Activated CD8-positive, alpha-beta memory T cell treated with anti-CD3 and anti-CD28 coated beads, Interleukin-2, amount 50 U/mL, for 24 hours (primary cell): ENCODE data around the gene KCNK13.

Source experiments
- DNase-seq: peaks from one replicate; pipeline ENCODE4 v3.0.0-alpha.2; 2020; ENCODE audit errors: extremely low read depth

KCNK13 gene

DNA sequence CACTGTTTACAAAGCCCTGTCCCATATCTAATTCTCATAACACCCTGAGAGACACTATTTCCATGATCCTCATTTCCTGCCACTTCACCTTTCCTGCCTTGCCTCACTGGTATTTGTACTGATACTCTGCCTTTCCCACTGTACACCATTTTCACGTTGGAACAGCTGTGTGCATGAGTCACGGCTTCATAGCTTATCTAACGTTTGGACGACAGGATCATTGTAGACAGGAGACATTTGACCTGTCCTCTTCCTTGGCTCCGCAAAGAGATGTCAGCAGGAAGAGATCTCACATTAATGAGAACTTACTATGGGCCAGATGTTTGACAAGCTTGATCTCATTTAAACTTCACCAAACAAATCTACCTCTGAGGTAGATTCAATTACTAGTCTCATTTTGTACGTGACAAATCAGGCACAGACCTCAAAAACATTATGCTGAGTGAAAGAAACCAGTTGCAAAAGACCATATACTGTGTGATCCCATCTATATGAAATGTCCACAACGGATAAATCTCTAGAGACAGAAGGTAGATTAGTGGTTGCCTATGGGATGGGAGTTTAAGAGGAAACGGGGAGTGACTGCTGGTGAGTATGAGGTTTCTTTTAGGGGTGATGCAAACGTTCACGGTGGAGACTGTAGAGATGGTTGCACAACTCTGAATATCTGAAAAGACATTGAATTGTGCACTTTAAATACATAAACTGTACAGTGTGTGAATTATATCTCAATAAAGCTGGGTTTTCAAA lies 71.2 kb downstream of the KCNK13 start:
- DNase-seq, result no peak

DNA sequence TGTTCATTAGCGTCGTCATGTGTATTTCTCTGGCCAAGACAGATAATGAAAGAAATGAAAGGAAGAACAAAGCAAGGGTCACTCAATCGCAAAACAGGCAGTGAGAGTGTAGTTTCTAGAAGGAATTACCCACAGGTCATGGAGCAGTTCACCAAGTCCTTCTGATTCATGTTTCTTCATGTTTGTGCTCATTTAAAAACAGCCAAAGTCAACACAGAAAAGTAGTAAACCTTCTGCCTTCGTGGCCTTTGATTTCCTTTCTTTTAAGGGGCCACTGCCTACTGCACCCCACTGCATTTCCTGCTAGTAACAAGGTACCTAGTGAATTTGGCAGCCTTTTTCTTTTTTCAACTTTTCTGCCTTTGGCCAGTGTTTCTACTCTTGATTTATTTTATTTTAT lies 75.1 kb downstream of the KCNK13 start:
- DNase-seq, result no peak

DNA sequence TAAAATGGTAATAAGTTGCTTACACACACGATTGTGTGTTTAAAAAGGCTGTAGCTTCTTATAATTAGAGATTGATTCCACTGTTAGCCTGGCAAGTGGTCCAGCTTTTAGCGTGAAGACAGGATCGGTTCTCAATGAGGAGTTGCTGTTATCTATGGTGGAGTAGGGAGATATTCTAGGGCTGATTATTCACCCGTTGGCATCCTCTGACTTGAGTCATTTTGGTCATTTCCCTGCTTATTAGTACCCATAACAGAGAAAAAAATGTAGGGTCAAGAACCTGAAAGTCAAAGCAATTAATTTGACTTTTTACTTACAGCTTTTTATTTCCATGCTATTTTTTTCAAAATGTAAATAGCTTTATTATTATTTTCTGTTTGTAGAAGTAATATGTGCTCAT lies 76.0 kb downstream of the KCNK13 start:
- no peak for DNase-seq

DNA sequence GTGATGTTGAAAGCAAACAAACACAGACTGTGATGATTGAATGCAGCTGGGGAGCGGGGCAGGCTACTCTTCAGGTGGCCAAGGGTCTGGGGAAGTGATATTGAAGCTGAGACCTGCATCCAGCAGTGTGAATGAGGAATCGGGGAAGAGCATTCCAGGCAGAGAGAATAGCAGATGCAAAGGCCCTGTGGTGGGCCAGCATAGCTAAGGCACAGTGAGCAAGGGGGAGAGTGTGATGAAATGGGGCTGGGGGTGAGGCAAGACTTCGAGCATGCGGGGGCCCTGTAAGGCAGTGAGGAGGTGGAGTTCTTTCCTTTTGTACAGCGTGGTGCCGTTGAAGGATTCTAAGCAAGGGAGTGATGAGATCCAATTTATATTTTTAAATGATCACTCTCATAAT lies 77.4 kb downstream of the KCNK13 start:
- no peak for DNase-seq

DNA sequence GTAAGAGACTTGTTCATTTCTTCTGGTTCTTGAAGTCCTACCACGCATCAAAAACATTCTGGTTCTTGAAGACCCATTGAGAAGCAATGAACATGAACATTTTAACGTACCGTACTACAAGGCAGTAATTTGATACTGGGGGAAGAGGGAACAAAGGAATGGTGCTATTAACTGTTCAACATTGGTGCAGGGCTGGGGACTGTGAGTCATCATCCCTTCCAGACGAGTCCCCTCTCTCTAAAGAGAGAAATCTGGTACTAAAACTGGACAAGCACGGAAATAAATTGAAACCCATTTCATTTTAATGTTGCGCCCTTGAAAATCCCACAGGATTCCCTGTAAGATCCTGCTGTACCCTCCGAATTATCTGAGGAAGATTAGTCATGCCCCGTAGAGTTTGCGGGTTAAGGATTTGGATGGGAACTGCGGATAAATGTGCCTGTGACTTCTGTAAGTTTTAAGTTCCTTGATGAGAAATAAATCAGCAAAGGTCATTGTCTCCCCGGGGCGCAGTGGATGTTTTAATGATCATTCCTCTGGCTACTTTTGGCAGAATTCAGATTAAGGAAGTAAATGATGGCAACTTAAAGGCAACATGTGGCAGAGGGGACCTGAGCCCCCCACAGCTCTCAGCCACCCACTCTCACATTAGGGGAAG lies 78.6 kb downstream of the KCNK13 start:
- DNase-seq, result no peak

DNA sequence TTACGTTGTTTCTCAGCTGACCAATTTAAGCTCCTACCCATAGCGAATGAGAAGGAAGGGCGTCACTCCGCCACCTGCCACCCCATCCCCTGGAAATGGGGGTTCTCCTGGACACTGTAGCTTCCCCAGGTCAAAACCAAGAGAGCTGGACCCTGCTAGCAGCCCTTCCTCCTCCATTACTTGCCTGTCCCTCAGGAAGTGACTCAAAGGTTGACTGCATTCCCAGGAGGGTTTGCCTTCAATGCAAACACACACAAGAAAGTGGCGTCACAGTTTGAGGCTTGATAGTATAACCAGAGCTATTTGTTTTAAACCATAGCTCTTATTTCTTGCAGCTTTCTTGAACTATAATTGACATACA lies 79.1 kb downstream of the KCNK13 start:
- DNase-seq, result no peak

GRCh38 chr14:90153429-90153828 lies 91.6 kb downstream of the KCNK13 start:
- no peak for DNase-seq

DNA sequence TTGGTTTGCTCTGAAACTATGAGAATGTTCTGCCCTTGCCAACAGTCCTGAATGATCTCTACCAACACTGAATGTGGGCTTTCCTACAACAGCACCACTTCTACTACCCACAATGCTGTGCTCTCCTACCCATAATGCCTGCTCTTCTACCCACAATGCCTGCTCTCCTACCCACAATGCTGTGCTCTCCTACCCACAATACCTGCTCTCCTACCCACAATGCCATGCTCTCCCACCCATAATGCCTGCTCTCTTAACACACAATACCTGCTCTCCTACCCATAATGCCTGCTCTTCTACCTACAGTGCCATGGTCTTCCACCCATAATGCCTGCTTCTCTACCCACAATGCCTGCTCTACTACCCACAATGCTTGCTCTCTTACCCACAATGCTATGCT lies 92.3 kb downstream of the KCNK13 start:
- no peak for DNase-seq

DNA sequence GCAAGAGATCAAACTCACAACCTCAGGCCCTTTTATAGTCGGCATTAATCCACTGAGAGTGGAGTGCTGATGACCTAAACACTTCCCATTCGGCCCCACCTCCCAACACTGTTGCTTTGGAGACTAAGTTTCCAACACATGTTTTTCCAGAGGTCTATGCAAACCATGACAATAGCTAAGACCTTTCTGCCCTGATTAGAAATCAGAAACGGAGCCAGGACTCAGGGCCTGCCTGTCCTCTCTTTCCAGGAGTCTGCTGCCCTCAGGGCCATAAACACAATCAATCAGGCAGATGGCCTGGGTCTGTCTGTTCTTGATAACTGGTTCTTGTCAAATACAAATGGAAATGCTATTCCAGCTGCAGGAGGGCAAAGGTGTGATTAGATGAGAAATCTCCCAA lies 97.4 kb downstream of the KCNK13 start:
- DNase-seq, result no peak

DNA sequence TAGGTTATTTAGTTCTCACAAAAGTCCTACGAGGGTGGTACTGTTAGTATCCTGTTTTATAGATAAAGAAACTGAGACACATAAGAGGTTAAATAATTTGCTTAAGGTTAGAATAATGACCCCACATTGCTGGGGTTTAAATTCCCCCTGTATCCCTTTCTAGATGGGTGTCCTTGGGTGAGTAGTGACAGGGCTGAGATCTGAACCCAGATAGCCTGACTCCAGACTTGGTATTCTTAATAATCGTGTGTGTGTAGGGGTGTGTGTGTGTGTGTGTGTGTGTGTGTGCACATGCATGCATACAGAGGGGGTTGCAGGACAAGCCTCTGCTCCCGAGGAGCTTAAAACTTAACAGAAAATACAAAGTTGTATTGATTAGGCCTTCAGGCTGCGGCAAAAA lies 97.9 kb downstream of the KCNK13 start:
- DNase-seq, result no peak

DNA sequence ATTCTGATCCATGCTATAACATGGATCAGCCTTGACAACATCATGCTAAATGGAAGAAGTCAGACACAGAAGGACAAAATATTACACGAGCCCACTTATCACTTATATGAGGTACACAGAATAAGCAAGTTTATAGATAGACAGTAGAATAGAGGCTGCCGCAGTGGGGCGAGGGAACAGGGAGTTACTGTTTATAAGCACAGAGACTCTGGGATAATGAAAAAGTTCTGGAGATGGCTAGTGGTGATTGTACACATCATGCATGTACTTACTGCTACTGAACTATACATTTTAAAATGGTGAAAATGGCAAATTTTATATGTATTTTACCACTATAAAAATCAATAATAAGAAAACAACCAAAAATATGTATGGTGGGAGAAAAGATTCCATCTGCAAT lies 99.3 kb downstream of the KCNK13 start:
- DNase-seq, result no peak

- no peak for DNase-seq
Measured at GRCh38 chr14:90168425-90169105, 106.8 kb downstream of the KCNK13 start.

DNA sequence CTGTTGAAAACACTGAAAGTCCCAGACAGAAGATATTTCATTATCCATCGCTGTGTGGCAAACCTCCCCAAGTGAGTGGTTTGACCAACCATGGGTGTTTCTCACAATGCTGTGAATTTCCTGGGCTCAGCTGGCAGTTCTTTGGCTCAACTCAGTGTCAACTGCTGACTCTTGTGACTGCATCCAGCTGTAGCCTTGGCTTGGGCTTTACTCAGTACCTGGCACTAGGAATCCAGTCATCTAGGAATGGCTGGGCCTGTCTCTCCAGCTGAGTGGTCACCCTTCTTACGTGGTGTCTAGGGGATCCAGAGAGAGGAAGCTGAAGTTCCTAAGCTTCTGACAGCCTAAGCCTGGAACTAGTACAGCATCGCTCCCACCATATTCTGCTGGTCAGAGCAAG lies 113.8 kb downstream of the KCNK13 start:
- no peak for DNase-seq

- no peak for DNase-seq
Measured at GRCh38 chr14:90177539-90178189, 115.9 kb downstream of the KCNK13 start.

DNA sequence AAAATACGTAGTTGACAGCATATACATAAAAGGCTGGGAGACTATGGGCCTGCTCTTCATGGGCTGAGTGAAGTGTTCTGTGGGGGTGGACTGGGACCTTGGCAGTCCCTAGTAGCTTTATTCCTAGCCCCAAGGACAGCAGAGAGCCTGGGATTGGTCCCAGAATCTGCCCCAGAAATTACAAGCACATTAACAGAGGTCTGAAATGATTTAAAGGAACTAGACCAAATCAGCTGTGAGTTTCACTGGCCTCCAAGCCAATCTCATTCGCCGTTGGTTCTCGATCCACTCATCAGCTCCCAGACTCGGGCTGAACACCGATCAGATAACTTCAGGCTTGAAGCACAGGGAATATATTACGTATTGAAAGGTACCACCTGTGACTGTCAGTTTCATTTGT lies 117.6 kb downstream of the KCNK13 start:
- DNase-seq, result no peak

DNA sequence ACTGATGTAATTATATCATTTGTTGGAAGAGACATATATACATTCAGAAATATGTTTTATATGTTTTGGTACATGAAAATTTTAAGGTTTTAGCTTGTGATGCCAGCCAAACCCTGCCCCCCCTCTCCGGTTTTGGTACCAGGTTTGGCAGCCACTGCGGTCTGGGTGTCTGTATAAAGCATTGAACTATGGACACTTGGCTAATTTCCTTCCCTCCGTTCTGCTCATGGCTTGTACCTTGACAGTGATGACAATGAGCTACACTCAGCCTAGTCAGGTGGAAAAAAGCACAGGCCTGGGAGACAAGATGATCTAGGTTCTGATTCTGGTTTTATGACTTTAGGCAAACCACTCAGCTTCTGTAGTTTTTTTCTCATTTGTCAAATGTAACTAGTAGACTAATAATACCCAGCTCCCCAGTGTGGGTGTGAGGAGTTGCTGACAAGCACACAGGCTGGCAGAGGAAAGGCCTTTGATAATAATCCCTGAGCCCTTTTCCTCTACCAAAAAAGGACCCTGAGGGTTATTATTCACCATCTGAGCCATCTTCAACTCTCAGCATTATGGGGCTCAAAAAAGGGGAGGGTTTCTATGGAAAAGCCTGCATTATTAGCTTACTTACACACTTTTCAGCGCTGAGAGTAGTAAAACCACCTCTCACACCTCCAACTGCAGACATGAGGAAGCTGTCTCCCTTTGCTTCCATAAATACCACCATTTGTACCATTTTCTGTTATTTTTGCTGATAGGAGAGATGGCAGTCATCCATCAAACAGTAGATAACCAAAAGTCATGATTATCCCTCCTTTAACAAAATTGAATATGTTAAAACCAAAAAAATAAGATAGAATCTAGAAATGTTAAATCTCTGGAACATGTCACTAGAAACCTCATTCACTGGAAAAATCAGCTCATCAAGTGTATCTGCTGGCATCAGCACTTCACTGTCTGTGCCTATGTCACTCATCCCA lies 118.3 kb downstream of the KCNK13 start:
- no peak for DNase-seq

- no peak for DNase-seq
Measured at GRCh38 chr14:90184094-90184493, 122.3 kb downstream of the KCNK13 start.

DNA sequence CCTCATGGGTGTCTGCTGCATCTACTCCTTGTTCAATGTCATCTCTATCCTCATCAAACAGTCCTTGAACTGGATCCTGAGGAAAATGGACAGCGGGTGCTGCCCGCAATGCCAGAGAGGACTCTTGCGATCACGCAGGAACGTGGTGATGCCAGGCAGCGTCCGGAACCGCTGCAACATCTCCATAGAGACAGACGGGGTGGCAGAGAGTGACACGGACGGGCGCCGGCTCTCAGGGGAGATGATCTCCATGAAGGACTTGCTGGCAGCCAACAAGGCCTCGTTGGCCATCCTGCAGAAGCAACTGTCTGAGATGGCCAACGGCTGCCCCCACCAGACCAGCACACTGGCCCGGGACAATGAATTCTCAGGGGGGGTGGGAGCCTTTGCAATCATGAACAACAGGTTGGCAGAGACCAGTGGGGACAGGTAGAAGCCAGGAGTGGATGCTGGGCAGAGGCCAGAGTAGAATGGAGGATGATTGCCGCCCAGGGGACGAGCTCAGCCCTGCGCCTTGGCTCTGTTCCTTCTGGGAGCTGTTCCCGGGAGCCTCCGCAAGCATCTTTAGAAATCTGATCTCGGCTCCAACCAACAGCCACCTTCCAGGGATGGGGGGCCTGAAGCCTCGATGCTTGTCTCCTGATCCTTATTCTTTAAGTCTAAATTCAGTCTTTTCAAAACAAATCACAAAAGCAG lies 122.9 kb downstream of the KCNK13 start:
- no peak for DNase-seq

DNA sequence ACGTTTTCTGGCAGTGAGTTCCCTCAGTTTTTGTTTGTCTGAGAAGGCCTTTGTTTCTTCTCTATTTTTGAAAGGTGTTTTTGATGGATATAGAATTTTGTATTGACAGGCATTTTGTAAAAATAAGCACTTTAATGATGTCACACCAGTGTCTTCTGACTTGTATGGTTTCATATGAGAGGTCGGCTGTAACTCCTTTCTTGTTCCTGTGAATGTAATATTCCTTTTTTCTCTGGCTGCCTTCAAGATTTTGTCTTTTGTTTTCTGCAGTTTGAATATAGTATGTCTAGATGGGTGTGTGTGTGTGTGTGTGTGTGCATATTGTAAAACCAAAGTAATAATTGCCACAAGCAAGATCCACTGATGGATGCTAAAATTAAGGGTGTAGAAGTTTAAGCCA lies 126.8 kb downstream of the KCNK13 start:
- no peak for DNase-seq

DNA sequence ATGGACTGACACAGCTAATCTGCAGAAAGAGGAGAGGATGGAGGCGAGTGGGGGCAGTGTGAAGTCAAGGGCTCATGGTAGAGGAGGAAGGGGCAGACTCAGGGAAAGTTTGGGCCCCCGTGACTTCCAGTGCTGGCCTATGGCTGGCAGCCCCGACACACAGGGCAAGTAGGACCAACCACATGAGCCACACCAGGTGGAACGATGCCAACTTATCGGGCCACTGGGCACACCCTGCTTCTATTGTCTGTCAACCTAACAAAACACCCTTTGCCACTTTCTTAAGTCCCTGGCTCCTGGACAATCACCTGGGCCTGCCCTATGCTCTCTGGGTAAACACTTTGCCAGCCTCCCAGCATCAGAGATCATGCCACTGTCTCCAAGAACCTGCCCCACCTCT lies 129.4 kb downstream of the KCNK13 start:
- DNase-seq, result no peak

- no peak for DNase-seq
Measured at GRCh38 chr14:90191585-90191984, 129.8 kb downstream of the KCNK13 start.
